ENCODE measurements around the gene RAP1GAP. TPM values are rescaled to one million over a fixed set of nuclear protein-coding genes. Genes with fewer than 3 reads are reported as not detected.

Gene RAP1GAP
- total RNA-seq, 8 experiments from 2014 or later, result 0.31 to 22.8 (median 11.3) TPM

DNA sequence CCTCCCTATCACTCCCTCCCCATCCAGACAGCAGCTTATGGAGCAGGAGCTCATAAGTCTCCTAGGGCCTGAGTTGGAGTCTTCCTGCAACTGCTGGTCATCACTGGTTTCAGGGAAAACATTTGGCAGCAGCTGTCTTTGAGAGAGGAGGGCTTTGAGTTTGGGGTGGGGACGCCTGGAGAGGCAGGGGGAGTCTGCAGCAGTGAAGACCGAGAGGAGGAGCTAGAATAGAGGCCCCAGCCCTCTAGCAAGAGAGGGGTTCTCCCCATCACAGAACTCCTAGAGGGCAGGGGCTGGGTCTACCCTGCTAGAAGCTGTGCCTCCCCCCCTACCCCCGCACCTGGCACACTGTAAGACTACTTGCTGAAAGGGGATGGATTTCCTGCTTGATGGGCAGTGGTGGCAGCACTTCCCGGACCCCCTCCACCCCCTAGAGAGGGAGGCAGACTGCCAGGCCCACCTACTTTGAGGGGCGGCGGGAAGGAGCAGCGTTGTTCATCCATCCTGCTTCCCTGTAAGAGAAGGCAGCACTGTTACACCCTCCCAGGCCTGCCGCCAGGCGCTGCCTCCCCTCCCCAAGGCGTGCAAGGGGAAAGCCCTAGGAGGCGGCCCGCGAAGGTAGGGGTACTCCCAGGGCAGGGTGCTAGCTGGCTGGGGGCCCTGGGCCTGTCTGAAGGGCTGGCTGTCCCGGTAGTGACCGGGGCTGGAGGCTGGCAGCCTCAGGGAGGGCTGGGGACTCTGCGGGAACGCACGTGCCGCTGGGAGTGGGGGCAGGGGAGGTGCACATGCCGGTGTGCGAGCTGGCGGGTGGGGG lies 50.4 kb downstream of the RAP1GAP start:
- ATAC-seq (replicated peaks in 6 of 8), result peak in 6 of 8 experiments; percentile 35 to 79 (median 74)
- Histone ChIP-seq H3K4me1 (replicated peaks in 1 of 2) (peaks cover 32 to 42% of the 10 kb centered on the region in 2 donors), H3K4me3 (no peak overlapping the region), H3K27ac (peak overlapping the region in 1 of 2 donors; percentile 2)
- WGBS, 10 experiments, result 20 to 36% (median 35%) methylated on average over 1 to 4 of the region's 22 CpGs; no CpG with 5 or more reads in 7 of the 10 experiments
- in situ Hi-C loops (cut with MboI; ENCODE audit: low pct_unique_long_range_greater_than_20kb in 2 of 9, low sequenced_read_pairs in 9 of 9, unreplicated experiment in 9 of 9), result no loop called here

DNA sequence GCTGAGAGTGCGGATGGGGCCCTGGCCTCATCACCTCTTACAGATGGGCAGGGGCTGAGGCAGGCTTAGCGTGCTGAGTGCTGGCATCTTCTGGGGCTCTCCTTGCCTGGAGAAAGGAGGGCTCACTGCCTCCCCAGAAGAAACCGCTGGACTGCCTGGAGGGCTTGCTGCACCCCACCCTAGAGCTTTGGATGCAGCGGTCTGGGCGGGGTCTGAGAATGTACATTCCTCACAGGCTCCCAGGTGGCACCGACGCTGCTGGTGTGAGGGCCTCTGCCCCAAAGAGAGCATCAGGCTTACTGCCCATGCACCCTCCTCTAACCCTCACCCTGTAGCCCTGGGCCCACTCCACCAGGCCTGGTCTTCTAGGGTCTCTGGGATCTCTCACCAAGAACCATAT lies 51.1 kb downstream of the RAP1GAP start:
- H3K27ac ChIP-seq, result peak overlapping the region in 1 of 2 donors; percentile 2
- peaks cover 32 to 42% of the 10 kb centered on the region in 2 donors for H3K4me1 ChIP-seq (replicated peaks in 1 of 2)
- in situ Hi-C loops (cut with MboI; ENCODE audit: low pct_unique_long_range_greater_than_20kb in 2 of 9, low sequenced_read_pairs in 9 of 9, unreplicated experiment in 9 of 9), result no loop called here
- no peak overlapping the region for H3K4me3 ChIP-seq
- WGBS, 10 experiments, result 0 to 100% (median 100%) methylated on average over 1 to 3 of the region's 7 CpGs; no CpG with 5 or more reads in 7 of the 10 experiments
- peak in 3 of 8 experiments; percentile 16 to 46 (median 44) for ATAC-seq (replicated peaks in 6 of 8)

DNA sequence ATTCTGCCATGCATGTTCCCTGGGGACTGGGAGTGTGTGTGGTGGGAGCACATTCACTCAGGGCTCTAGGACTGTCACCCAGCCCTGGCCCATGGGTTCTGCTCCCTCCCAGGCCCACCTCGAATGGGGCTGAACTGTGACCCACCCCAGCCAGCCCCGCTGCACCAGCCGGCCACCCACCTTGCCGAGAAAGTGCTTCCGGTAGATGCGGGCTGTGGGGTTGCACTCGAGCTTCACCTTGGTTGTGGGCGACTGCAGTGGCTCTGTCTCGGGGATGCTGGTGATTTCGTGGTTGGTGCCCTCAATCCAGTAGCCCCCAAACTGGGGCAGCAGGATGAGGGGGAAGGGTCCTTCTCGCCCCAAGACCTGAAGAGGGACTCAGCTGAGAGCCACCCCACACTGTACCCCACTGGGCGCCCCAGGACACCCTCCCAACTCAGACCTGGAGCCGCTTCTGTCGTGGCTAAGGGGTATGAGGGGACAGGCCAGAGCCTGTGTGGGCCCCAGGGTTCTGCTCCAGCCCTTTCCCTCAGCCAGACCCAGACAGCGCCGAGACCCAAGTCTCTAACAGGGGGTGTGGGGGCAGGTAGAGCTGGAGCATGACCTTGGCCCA lies 51.9 kb downstream of the RAP1GAP start:
- ATAC-seq (replicated peaks in 6 of 8), result no peak
- peaks cover 30 to 36% of the 10 kb centered on the region in 2 donors for H3K4me1 ChIP-seq (replicated peaks in 1 of 2)
- H3K27ac ChIP-seq, result no peak overlapping the region
- in situ Hi-C loops (cut with MboI; ENCODE audit: low pct_unique_long_range_greater_than_20kb in 2 of 9, low sequenced_read_pairs in 9 of 9, unreplicated experiment in 9 of 9), result no loop called here
- WGBS, 10 experiments, result 81 to 100% (median 100%) methylated on average over 1 to 2 of the region's 16 CpGs; no CpG with 5 or more reads in 7 of the 10 experiments
- no peak overlapping the region for H3K4me3 ChIP-seq

- Histone ChIP-seq H3K4me3 (no peak overlapping the region), H3K27ac (no peak overlapping the region), H3K4me1 (replicated peaks in 1 of 2) (peaks cover 29 to 31% of the 10 kb centered on the region in 2 donors)
- in situ Hi-C loops (cut with MboI; ENCODE audit: low pct_unique_long_range_greater_than_20kb in 2 of 9, low sequenced_read_pairs in 9 of 9, unreplicated experiment in 9 of 9), result no loop called here
- WGBS, 10 experiments, result 30 to 87% (median 69%) methylated on average over 4 to 8 of the region's 8 CpGs; no CpG with 5 or more reads in 2 of the 10 experiments
- ATAC-seq (replicated peaks in 6 of 8), result no peak
These were observed 52.8 kb downstream of the RAP1GAP start for GRCh38 chr1:21616372-21616771.

DNA sequence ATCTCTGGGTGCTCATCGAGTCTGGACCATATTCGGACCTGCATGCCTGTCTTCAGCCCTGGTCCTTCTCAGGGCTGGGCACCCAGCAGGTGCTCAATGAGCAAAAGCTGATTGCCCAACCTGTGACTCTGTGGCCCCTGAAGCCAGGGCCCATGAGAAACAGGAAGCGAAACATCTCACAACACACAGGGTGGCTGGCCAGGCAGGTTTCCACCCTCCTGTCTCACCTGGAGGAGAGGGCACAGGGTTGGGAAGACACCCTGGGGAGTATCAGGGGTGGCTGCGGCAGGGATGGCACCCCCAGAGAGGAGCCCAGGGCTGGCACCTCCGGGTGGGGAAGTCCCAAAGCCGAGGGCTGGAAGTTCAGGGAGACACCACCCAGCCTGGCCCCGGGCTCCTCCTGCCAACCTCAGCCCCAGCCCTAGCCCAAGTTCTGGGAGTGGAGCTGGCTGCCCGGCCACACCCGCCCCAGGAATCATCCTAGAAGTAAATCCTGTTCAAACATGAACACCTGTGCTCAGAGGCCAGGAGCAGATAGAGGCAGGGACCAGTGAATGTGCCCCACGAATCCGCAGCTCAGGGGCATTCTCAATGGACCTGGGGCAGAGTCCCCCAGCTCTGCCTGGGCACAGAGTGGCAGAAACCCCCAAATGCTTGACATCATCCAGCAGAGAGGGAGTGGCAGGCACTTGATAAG lies 54.6 kb downstream of the RAP1GAP start:
- WGBS, 10 experiments, result 72 to 92% (median 91%) methylated on average over 4 to 7 of the region's 11 CpGs; no CpG with 5 or more reads in 7 of the 10 experiments
- no peak overlapping the region for H3K4me3 ChIP-seq
- no peak overlapping the region for H3K27ac ChIP-seq
- peaks cover 11 to 16% of the 10 kb centered on the region in 2 donors for H3K4me1 ChIP-seq (replicated peaks in 1 of 2)
- ATAC-seq (replicated peaks in 6 of 8), result no peak
- in situ Hi-C loops (cut with MboI; ENCODE audit: low pct_unique_long_range_greater_than_20kb in 2 of 9, low sequenced_read_pairs in 9 of 9, unreplicated experiment in 9 of 9), result no loop called here

DNA sequence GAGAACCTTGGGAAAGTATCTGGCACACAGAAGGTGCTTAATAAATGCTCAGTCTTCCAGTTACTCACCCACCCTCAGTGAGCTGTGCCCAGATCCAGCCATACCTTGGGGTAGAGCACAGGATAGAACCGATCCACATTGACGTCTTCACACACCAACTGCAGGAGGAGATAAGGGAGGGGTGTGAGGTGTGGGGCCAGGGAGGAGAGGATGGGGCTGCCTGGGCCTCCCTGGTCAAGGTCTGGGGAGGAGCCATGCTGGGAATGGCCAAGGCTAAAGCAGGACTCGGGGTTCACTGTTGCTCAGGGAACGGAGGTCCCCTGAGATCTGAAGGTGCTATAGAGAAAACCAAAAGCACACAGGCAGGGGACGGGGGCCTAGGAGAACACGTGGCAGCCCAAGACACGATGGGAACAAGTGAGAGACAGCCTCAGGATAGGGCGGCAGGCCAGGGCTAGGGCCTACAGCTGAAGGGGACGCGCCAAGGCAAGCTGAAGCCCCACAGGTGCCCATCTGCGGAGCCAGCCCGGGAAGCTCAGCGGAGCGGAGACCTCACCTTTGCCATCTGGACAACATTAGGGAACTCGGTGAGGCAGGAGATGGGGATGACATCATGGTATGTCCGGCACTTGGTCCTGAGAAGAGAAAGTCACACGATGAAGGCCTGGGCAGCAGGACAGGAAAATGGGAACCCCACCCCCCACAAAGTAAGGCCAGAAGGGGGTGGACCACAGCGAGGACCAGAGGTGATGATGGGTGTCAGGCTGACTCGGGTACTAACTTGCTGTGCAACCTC lies 55.9 kb downstream of the RAP1GAP start:
- no peak overlapping the region for H3K27ac ChIP-seq
- 65 to 86% (median 85%) methylated on average over 3 to 15 of the region's 19 CpGs; no CpG with 5 or more reads in 5 of the 10 experiments for WGBS, 10 experiments
- no peak for ATAC-seq (replicated peaks in 6 of 8)
- no peak overlapping the region for H3K4me3 ChIP-seq
- in situ Hi-C loops (cut with MboI; ENCODE audit: low pct_unique_long_range_greater_than_20kb in 2 of 9, low sequenced_read_pairs in 9 of 9, unreplicated experiment in 9 of 9), result no loop called here
- H3K4me1 ChIP-seq (replicated peaks in 1 of 2), result peaks cover 6 to 9% of the 10 kb centered on the region in 2 donors

DNA sequence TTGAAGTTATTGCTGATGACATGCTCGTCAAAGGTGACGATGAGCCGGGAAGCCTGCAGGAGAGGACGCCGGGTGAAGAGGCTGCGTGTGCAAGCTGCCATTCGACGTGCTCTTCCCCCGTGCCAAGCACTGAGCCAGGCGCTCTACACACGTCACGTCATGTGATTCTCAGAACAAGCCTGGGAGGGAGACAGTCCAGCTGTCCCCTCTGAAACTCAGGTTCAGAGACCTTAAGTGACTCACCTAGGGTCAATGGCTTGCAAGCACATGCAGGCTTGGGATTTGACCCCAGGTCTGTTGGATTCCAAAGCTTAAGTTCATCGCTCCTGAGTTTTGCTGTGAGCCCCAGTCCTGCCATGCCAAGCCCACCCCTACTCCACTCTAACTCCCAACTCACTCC lies 57.1 kb downstream of the RAP1GAP start:
- no peak overlapping the region for H3K4me3 ChIP-seq
- in situ Hi-C loops (cut with MboI; ENCODE audit: low pct_unique_long_range_greater_than_20kb in 2 of 9, low sequenced_read_pairs in 9 of 9, unreplicated experiment in 9 of 9), result no loop called here
- ATAC-seq (replicated peaks in 6 of 8), result no peak
- no peak overlapping the region for H3K27ac ChIP-seq
- H3K4me1 ChIP-seq (replicated peaks in 1 of 2), result peaks cover 15% of the 10 kb centered on the region in 2 donors
- WGBS, 10 experiments, result 86 to 100% (median 96%) methylated on average over 1 to 13 of the region's 13 CpGs; no CpG with 5 or more reads in 4 of the 10 experiments

DNA sequence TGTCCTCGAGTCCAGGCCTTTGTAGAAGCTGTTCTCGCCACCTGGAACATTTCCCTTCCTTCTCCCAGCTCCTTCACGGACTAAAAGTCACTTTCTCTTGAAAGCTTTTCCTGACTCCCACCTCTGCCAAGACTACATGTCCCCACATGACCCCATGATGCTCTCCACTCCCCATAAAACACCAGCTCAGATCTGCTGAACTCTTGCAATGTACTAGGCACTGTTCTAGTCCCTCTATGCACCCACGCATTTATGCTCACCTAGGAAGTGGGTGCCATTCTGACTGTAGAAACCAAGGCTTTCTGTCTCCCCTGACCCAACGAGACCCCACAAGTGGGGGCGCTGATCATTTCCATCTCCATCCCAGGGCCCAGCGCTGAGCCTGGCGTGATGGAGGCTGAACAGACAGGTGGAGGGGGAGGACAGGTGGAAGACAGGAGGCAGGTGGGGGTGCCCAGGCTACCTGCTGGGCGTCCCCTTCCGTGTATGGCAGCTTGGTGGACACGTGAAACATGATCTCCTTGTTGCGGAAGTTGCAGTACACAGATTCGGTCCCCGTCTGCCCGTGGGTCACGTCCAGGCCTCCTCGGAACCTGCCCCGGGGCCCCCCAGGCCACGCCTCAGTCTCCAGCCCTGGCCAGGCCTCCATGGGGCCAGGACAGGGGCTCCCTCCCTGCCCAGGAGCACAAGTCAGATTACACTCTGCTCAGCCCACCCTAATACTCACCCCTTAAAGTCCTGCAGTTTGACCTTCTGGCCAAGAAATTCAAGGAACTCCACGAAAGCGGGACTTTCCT lies 58.0 kb downstream of the RAP1GAP start:
- in situ Hi-C loops (cut with MboI; ENCODE audit: low pct_unique_long_range_greater_than_20kb in 2 of 9, low sequenced_read_pairs in 9 of 9, unreplicated experiment in 9 of 9), result no loop called here
- Histone ChIP-seq H3K4me1 (replicated peaks in 1 of 2) (peaks cover 17% of the 10 kb centered on the region in 2 donors), H3K27ac (no peak overlapping the region), H3K4me3 (no peak overlapping the region)
- 28 to 92% (median 89%) methylated on average over 2 to 14 of the region's 21 CpGs; no CpG with 5 or more reads in 3 of the 10 experiments for WGBS, 10 experiments
- no peak for ATAC-seq (replicated peaks in 6 of 8)

DNA sequence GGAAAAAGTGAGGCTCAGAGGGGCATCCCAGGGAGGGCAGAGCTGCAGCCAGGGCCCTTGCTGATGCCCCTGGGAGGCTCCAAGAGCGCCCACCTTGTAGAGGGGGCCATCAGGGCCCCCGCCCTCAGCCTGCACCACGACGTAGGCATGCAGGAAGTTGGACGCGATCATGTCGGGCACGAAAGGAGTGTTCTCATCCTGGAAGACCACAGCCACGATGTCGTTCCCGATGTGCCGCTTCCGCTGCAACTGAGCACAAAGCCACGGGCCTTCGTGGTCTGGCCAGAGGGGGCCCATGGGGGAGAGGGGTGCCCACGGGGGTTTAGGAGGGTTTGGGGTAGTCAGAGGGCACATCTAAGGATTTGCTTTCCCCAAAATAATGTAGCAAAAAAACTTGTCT lies 59.1 kb downstream of the RAP1GAP start:
- ATAC-seq (replicated peaks in 6 of 8), result no peak
- H3K4me1 ChIP-seq (replicated peaks in 1 of 2), result peaks cover 17% of the 10 kb centered on the region in 2 donors
- no peak overlapping the region for H3K4me3 ChIP-seq
- in situ Hi-C loops (cut with MboI; ENCODE audit: low pct_unique_long_range_greater_than_20kb in 2 of 9, low sequenced_read_pairs in 9 of 9, unreplicated experiment in 9 of 9), result no loop called here
- 74 to 97% (median 84%) methylated on average over 1 to 13 of the region's 16 CpGs; no CpG with 5 or more reads in 4 of the 10 experiments for WGBS, 10 experiments
- no peak overlapping the region for H3K27ac ChIP-seq

GRCh38 chr1:21608798-21609197 lies 60.4 kb downstream of the RAP1GAP start:
- no peak for ATAC-seq (replicated peaks in 6 of 8)
- in situ Hi-C loops (cut with MboI; ENCODE audit: low pct_unique_long_range_greater_than_20kb in 2 of 9, low sequenced_read_pairs in 9 of 9, unreplicated experiment in 9 of 9), result no loop called here
- no peak overlapping the region for H3K4me3 ChIP-seq
- H3K27ac ChIP-seq, result peak overlapping the region in 1 of 2 donors; percentile 9
- WGBS, 10 experiments, result 17 to 92% (median 75%) methylated on average over 1 to 4 of the region's 4 CpGs; no CpG with 5 or more reads in 4 of the 10 experiments
- peaks cover 22 to 25% of the 10 kb centered on the region in 2 donors for H3K4me1 ChIP-seq (replicated peaks in 1 of 2)

GRCh38 chr1:21607549-21608529 lies 61.3 kb downstream of the RAP1GAP start:
- WGBS, 10 experiments, result 62 to 100% (median 80%) methylated on average over 1 to 9 of the region's 37 CpGs; no CpG with 5 or more reads in 7 of the 10 experiments
- ATAC-seq (replicated peaks in 6 of 8), result peak; percentile 93 to 99 (median 96)
- in situ Hi-C loops (cut with MboI; ENCODE audit: low pct_unique_long_range_greater_than_20kb in 2 of 9, low sequenced_read_pairs in 9 of 9, unreplicated experiment in 9 of 9), result no loop called here
- Histone ChIP-seq H3K4me1 (replicated peaks in 1 of 2) (peaks cover 22 to 25% of the 10 kb centered on the region in 2 donors), H3K4me3 (no peak overlapping the region), H3K27ac (peak overlapping the region; percentile 36 to 45)
